ENCODE measurements around the gene STEAP2.

STEAP2 gene

DNA sequence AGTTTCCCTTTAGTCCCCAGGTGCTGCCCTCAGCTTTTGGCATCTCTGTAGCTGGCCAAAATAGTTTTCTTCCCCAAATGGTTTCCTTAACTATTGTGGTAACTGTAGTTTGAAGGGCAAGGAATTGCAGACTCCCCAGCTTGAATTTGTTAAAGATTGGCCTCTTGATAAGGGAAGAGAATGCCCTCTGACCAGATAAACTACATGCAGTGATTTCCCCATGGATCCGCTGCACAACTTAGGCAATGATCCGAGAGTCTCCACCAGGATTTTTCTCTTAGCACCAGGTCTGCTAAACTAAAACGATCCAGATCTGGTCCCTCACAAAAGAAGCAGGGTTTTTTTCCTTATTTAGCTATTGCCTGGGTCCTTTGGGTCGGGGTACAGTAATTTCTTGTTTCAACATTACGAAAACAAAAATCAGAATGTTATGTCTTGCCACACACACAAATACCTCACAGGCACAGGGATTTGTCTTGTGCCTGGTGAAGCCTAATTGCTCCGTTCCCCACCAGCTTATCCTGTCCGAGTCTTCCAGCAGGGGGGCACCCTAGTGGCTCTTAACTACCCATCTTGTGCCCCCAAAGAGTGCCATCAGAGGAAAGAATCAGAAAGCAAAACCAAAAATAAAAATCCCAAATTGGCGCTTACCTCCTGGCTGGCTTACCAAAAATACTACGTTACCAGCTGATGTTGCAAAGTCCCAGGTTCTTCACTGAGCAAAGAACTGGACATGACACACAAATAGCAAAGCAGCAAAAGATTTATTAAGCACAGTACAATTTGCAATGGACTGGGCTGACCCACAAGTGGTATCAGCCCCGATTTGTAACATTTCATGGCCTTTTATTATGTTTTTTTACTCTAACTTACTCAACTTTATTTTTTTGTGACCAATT, 16.4 kb upstream of the STEAP2 start:
- no peak for DNase-seq

DNA sequence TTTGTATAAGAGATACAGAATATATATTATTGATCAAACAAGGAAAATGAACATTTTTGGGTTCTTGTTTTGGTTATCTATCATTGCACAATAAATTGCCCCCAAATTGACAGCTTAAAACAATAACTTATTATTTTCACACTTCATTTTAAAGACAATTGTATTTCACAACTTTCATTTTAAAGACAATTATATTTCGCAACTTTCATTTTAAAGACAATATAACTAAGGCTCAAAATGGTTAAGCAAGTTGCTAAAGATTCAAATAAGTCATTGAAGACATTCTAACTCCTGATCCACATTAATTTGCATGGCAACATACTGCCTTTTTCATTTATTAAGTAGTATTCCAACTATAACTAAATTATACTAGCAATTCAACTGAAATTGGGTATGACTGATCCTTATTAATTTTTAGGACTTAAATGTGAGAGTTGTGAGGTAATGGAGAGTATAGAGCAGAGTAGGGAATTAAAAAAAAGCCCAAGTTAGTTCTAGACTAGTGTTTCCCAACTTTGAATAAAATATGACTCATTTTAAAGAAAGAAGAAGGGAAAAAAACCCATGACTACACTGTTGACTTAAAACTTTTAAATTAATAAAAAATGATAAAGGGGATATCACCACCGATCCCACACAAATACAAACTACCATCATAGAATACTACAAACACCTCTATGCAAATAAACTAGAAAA, 9.9 kb upstream of the STEAP2 start:
- DNase-seq, result no peak

DNA sequence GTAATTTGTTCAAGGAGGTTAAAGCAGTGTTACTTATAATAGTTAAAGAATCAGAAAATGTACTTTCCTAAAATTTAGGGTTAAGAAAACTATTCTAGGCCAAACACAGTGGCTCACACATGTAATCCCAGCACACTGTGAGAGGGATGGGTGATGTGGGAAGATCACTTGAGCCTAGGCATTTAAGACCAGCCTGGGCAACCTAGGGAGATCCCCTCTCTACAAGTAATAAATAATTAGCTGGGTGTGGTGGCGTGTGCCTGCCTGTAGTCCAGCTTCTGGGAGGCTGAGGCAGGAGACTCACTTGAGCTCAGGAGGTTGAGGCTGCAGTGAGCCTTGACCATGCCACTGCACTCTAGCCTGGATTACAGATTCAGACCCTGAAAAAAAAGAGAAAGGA, 3.6 kb upstream of the STEAP2 start:
- no peak for DNase-seq

- no peak for DNase-seq
Measured at GRCh38 chr7:90209776-90210175, 1.8 kb upstream of the STEAP2 start.

DNA sequence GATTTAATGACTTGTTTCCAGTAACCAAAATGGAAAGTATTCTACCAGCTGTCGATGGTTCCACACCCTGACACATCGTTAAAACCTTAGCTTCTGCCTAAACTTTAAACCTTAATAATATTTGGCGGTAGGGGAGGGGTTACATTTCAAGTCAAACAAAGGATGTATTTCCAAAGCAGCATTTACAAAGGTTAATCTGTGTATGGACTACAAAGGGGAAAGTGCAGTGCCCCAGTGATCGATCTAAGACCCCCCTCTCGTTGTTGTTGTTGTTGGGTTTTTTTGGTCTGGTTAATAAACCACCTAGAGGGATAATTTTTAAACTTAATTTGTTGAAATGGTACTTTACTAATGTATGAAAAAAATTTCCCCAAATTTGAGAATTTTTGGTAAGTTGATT, 1.1 kb upstream of the STEAP2 start:
- no peak for DNase-seq

DNA sequence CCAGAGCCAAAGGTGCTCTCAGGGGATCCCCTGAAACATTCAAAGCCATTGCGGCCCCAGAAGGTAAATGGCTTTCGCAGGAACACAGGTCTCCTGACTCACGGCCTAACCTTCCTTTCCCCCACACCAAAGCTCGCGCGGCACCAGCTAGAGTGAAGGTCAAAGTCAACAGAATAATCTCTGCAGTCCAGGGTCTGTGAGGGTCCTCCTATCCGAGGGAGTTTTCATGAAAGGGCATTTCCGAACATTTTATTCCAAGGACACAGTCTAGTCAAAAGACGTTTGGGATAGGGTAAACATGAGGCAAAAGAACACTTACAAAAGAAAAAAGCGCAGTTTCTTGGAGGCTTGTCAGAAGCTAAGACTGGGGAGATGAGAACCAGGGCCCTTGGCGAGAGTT, 559 bp upstream of the STEAP2 start:
- no peak for DNase-seq

- no peak for DNase-seq
Measured at GRCh38 chr7:90212149-90212495, 582 bp downstream of the STEAP2 start.

GRCh38 chr7:90213521-90213920, 2.0 kb downstream of the STEAP2 start:
- DNase-seq, result no peak

GRCh38 chr7:90216080-90216674, 4.6 kb downstream of the STEAP2 start:
- peak; percentile 28 for DNase-seq

DNA sequence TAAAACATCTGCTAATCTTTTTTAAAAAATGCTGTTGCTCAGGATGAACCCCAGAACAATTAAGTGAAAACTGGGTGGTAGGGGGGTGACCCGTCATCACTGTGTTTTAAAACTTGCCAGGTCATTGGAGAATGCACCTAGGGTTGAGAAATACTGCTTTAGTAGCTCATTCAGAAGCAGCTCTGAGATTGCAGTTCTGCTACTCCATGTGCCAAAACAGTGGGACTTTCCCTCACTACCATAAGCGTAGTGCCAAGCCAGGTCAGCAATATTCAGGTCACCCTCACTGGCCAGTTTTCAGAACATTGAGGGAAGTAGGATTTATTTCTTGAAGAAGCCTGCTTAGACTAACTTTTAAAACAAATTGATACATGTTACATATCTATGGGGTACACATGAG, 5.2 kb downstream of the STEAP2 start:
- DNase-seq, result peak; percentile 8

DNA sequence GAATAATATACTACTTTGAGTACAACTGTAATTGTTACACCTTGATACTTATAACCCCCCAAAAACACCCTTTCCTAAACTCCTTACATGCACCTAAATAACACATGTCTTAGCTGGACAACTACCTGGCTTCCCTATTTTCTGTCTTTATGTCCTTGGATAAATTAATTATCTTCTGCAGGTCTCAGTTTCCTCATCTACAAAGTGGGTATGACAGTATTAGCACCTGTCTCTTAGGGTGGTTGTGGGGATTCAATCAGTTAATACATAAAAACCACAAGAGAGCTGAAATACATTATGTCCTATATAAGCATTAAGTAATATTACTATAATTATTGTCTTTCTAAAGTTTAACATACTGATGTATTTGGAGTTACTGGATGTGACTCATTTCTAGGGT, 10.8 kb downstream of the STEAP2 start:
- no peak for DNase-seq

GRCh38 chr7:90222811-90223725, 11.5 kb downstream of the STEAP2 start:
- DNase-seq, result no peak

DNA sequence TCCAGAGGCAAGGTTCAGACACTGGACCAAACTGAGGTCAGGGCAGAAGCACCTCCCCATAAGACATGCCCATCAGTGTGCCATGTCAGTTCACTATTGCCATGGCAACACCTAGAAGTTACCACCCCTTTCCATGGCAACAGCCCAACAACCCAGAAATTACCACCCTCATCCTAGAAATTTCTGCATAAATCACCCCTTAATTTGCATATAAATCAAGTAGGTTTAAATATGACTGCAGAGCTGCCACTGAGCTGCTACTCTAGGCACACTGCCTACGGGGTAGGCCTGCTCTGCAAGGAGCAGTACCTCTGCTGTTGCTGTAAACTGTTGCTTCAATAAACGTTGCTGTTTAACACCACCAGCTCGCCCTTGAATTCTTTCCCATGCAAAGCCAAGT, 12.7 kb downstream of the STEAP2 start:
- DNase-seq, result no peak

GRCh38 chr7:90225181-90225580, 13.6 kb downstream of the STEAP2 start:
- DNase-seq, result no peak

- DNase-seq, result no peak
Measured at GRCh38 chr7:90225601-90226000, 14.1 kb downstream of the STEAP2 start.

DNA sequence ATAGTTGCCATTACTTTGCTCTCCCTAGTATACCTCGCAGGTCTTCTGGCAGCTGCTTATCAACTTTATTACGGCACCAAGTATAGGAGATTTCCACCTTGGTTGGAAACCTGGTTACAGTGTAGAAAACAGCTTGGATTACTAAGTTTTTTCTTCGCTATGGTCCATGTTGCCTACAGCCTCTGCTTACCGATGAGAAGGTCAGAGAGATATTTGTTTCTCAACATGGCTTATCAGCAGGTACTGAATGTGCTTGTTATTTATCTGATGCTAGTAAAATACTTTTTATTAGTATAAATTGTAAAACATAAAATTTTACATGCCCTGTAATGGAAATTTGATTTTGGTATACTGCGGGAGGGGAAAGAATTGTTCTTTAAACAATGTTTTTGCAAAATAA, 15.7 kb downstream of the STEAP2 start:
- DNase-seq, result no peak

GRCh38 chr7:90229682-90230081, 18.1 kb downstream of the STEAP2 start:
- no peak for DNase-seq

GRCh38 chr7:90230834-90231233, 19.3 kb downstream of the STEAP2 start:
- no peak for DNase-seq

DNA sequence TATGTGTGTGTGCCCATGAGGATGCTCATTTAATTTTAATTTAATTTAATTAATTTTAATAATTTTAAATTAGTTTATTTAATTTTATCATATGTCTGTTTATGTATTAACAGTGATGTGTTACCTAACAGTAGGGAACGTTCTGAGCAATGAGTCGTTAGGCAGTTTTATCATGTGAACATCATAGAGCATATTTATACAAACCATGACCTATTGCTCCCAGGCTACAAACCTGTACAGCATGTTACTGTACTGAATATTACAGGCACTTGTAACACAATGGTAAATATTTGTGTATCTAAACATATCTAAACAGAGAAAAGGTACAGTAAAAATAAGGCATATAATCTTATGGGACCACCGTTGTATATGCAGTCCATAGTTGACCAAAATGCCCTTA, 19.8 kb downstream of the STEAP2 start:
- no peak for DNase-seq

GRCh38 chr7:90232430-90232829, 20.9 kb downstream of the STEAP2 start:
- DNase-seq, result no peak

GRCh38 chr7:90233569-90233968, 22.0 kb downstream of the STEAP2 start:
- DNase-seq, result no peak

GRCh38 chr7:90236721-90237289, 25.3 kb downstream of the STEAP2 start:
- DNase-seq, result no peak

- DNase-seq, result no peak
Measured at GRCh38 chr7:90238022-90238421, 26.5 kb downstream of the STEAP2 start.
